GM12878 (cell line): ENCODE results near the gene C16orf82.

Experiments used
- MLLT1 ChIP-seq: fragments of 450-650 bp; IDR thresholded peaks from 2 replicates; pipeline ENCODE4 v1.6.1; 2016; ENCODE audit warnings: mild to moderate bottlenecking
- NFXL1 ChIP-seq: fragments of 450-650 bp; IDR thresholded peaks from 2 replicates; pipeline ENCODE4 v1.6.1; 2017; ENCODE audit warnings: antibody characterized with exemption, mild to moderate bottlenecking, borderline replicate concordance
- SPI1 ChIP-seq: IDR thresholded peaks from 2 replicates; pipeline ENCODE4 v1.6.1; 2011; ENCODE audit warnings: low read depth, mild to moderate bottlenecking, low read length, moderate library complexity, borderline replicate concordance; ENCODE audit not compliant: insufficient read depth
- TF ChIP-seq, protein P1 (sequence below): IDR thresholded peaks from 2 replicates; pipeline ENCODE4 v1.6.1; 2011; ENCODE audit warnings: low read depth, low read length, improper control_type of control experiment, borderline replicate concordance
- TF ChIP-seq, protein P2 (sequence below), 3 experiments: IDR thresholded peaks in 2 of 3; conservative IDR thresholded peaks in 1 of 3; 2 replicates each; pipeline ENCODE4 v1.5.1; 2011; ENCODE audit warnings: low read depth in 3 of 3, low read length in 3 of 3, mild to moderate bottlenecking in 3 of 3, control low read depth in 2 of 3, moderate library complexity in 2 of 3, inconsistent platforms in 1 of 3, mixed read lengths in 1 of 3; ENCODE audit not compliant: control insufficient read depth in 2 of 3, insufficient read depth in 1 of 3; ENCODE audit errors: extremely low read depth in 1 of 3

GRCh38 chr16:27107185-27107592 lies 40.5 kb downstream of the C16orf82 start:
- TF ChIP-seq, protein P1, sequence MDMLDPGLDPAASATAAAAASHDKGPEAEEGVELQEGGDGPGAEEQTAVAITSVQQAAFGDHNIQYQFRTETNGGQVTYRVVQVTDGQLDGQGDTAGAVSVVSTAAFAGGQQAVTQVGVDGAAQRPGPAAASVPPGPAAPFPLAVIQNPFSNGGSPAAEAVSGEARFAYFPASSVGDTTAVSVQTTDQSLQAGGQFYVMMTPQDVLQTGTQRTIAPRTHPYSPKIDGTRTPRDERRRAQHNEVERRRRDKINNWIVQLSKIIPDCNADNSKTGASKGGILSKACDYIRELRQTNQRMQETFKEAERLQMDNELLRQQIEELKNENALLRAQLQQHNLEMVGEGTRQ, result no peak
- no peak for TF ChIP-seq NFXL1
- no peak for TF ChIP-seq SPI1
- TF ChIP-seq, protein P2, sequence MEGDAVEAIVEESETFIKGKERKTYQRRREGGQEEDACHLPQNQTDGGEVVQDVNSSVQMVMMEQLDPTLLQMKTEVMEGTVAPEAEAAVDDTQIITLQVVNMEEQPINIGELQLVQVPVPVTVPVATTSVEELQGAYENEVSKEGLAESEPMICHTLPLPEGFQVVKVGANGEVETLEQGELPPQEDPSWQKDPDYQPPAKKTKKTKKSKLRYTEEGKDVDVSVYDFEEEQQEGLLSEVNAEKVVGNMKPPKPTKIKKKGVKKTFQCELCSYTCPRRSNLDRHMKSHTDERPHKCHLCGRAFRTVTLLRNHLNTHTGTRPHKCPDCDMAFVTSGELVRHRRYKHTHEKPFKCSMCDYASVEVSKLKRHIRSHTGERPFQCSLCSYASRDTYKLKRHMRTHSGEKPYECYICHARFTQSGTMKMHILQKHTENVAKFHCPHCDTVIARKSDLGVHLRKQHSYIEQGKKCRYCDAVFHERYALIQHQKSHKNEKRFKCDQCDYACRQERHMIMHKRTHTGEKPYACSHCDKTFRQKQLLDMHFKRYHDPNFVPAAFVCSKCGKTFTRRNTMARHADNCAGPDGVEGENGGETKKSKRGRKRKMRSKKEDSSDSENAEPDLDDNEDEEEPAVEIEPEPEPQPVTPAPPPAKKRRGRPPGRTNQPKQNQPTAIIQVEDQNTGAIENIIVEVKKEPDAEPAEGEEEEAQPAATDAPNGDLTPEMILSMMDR (IDR thresholded peaks at IDR 0.05 in 2 of 3, conservative IDR thresholded peaks at IDR 0.05 in 1 of 3; ENCODE audit: control insufficient read depth in 2 of 3, extremely low read depth in 1 of 3, insufficient read depth in 1 of 3, low read depth in 3 of 3, low read length in 3 of 3), result no peak
- no peak for TF ChIP-seq MLLT1
